Keratinocyte (primary cell): ENCODE results near the gene LTB4R2. TPM values are rescaled to one million over a fixed set of nuclear protein-coding genes. Genes with fewer than 3 reads are reported as not detected.

ENCODE experiments used
- DNase-seq: peaks from one replicate; pipeline ENCODE4 v3.0.0-alpha.2; 2011; ENCODE audit warnings: low read depth, missing footprints, low spot score
- FAIRE-seq: peaks from 2 replicates; lab custom pipeline; 2011; peaks lifted over from hg19 to GRCh38; lab: Jason Lieb, UNC
- H2AFZ ChIP-seq: 2 replicates; pipeline ENCODE4 v1.6.0; 2012; ENCODE audit warnings: low read length, control low read depth, inconsistent platforms; ENCODE audit not compliant: control insufficient read depth
- H3K27ac ChIP-seq: 2 replicates; pipeline ENCODE4 v1.5.1; 2011; ENCODE audit warnings: low read length; ENCODE audit not compliant: control insufficient read depth, insufficient read depth
- H3K27me3 ChIP-seq: 3 replicates; pipeline ENCODE4 v1.6.0; 2011; ENCODE audit warnings: low read length; ENCODE audit not compliant: control insufficient read depth, insufficient read depth; ENCODE audit errors: extremely low read depth
- H3K36me3 ChIP-seq, 2 experiments: 2 replicates in 1 of 2; 3 replicates in 1 of 2; pipeline ENCODE4 v1.5.1; 2011; ENCODE audit warnings: low read length in 2 of 2, mild to moderate bottlenecking in 1 of 2; ENCODE audit not compliant: control insufficient read depth in 2 of 2, insufficient read depth in 2 of 2; ENCODE audit errors: extremely low read depth in 1 of 2
- H3K4me1 ChIP-seq: 3 replicates; pipeline ENCODE4 v1.5.1; 2011; ENCODE audit warnings: low read length; ENCODE audit not compliant: control insufficient read depth, insufficient read depth; ENCODE audit errors: extremely low read depth
- H3K4me2 ChIP-seq: 3 replicates; pipeline ENCODE4 v1.6.0; 2011; ENCODE audit warnings: low read depth, low read length; ENCODE audit not compliant: control insufficient read depth, insufficient read depth; ENCODE audit errors: extremely low read depth
- H3K4me3 ChIP-seq, 3 experiments: fragments of 200-600 bp in 1 of 3; sonication (generic) in 1 of 3; 2 replicates in 2 of 3; 3 replicates in 1 of 3; pipeline ENCODE4 v1.5.1; 2011 to 2016; ENCODE audit warnings: low read length in 3 of 3, mild to moderate bottlenecking in 3 of 3, control low read depth in 2 of 3, inconsistent platforms in 1 of 3, low read depth in 1 of 3, mixed read lengths in 1 of 3, mixed run types in 1 of 3, moderate library complexity in 1 of 3; ENCODE audit not compliant: control insufficient read depth in 2 of 3, insufficient read depth in 2 of 3; ENCODE audit errors: extremely low read depth in 1 of 3
- H3K79me2 ChIP-seq: 2 replicates; pipeline ENCODE4 v1.6.0; 2012; ENCODE audit warnings: low read length; ENCODE audit not compliant: control insufficient read depth, insufficient read depth
- H3K9ac ChIP-seq: 3 replicates; pipeline ENCODE4 v1.6.0; 2011; ENCODE audit warnings: low read length; ENCODE audit not compliant: control insufficient read depth, insufficient read depth; ENCODE audit errors: extremely low read depth
- H3K9me1 ChIP-seq: 3 replicates; pipeline ENCODE4 v1.6.0; 2011; ENCODE audit warnings: low read length; ENCODE audit not compliant: control insufficient read depth, insufficient read depth; ENCODE audit errors: extremely low read depth
- H3K9me3 ChIP-seq: 2 replicates; pipeline ENCODE4 v1.5.1; 2012; ENCODE audit warnings: low read depth, low read length; ENCODE audit not compliant: control insufficient read depth
- H4K20me1 ChIP-seq: 3 replicates; pipeline ENCODE4 v1.6.0; 2011; ENCODE audit warnings: low read length; ENCODE audit not compliant: control insufficient read depth, insufficient read depth; ENCODE audit errors: extremely low read depth
- CTCF ChIP-seq, 3 experiments: IDR thresholded peaks in 1 of 3; conservative IDR thresholded peaks in 1 of 3; optimal IDR thresholded peaks in 1 of 3; 2 replicates in 2 of 3; 3 replicates in 1 of 3; pipeline versions ENCODE3 to v1.5.1; 2011; ENCODE audit warnings: low read length in 3 of 3, mild to moderate bottlenecking in 3 of 3, moderate library complexity in 2 of 3, control low read depth in 1 of 3, inconsistent platforms in 1 of 3; ENCODE audit not compliant: insufficient read depth in 2 of 3; ENCODE audit errors: extremely low read depth in 1 of 3
- EZH2 ChIP-seq: IDR thresholded peaks from one replicate; pipeline ENCODE4 v1.6.1; 2012; ENCODE audit warnings: inconsistent platforms, mild to moderate bottlenecking, low read length, moderate library complexity
- dilution Hi-C: fragments of 300-500 bp; cut with MboI; formaldehyde crosslinking; loops from one replicate; pipeline ENCODE4 v1.7.0; 2020; ENCODE audit warnings: low sequenced_read_pairs; ENCODE audit not compliant: extremely low pct_ligation_motif_present
- polyA plus RNA-seq, 5 experiments: library from polyadenylated mRNA; depleted of rRNA in 3 of 5; stranded (reverse) in 3 of 5; stranded (forward) in 1 of 5; unstranded in 1 of 5; fragments of >200 nt; gene quantifications; 1 replicate in 1 of 5; 2 replicates in 3 of 5; 3 replicates in 1 of 5; pipeline versions ENCODE4 v1.2.1 to v1.2.3, GENCODE V29; 2011 to 2012; ENCODE audit warnings: missing spikeins in 2 of 5, low read depth in 1 of 5, low replicate concordance in 1 of 5

The LTB4R2 gene
- polyA plus RNA-seq, 1 donor (not counting 4 experiments of a cell fraction or from before 2014, with no cell fraction given): 7.9 TPM

GRCh38 chr14:24307156-24307574 lies 2.8 kb upstream of the LTB4R2 start:
- no peak overlapping the region for H3K27ac ChIP-seq
- TF ChIP-seq EZH2: no peak
- no peak for TF ChIP-seq CTCF (optimal IDR thresholded peaks at IDR 0.05 in 1 of 3, IDR thresholded peaks at IDR 0.05 in 1 of 3, conservative IDR thresholded peaks at IDR 0.05 in 1 of 3; ENCODE audit: extremely low read depth in 1 of 3, insufficient read depth in 2 of 3, low read length in 3 of 3)
- H3K36me3 ChIP-seq: peaks cover 45 to 58% of the 10 kb centered on the region in 2 experiments
- no peaks in the 10 kb centered on the region for H3K9me1 ChIP-seq
- H2AFZ ChIP-seq: no peak overlapping the region
- dilution Hi-C loops: no loop called here
- no peak overlapping the region for H3K4me2 ChIP-seq
- H3K9me3 ChIP-seq: no peaks in the 10 kb centered on the region
- H4K20me1 ChIP-seq: no peaks in the 10 kb centered on the region
- no peak overlapping the region for H3K4me3 ChIP-seq
- peaks cover 4% of the 10 kb centered on the region for H3K79me2 ChIP-seq
- DNase-seq (no peak), FAIRE-seq (no peak)
- H3K4me1 ChIP-seq: peaks cover 39% of the 10 kb centered on the region
- no peaks in the 10 kb centered on the region for H3K27me3 ChIP-seq
- H3K9ac ChIP-seq: no peak overlapping the region

GRCh38 chr14:24307575-24308341 lies 2.2 kb upstream of the LTB4R2 start, which contains the start of gene CIDEB:
TSS of gene CIDEB (minus strand) at chr14:24307977. CDS start at chr14:24307858, 119 bp downstream.
- no peak within 1 kb of the TSS for H3K4me3 ChIP-seq
- no peak within 1 kb of the TSS for H2AFZ ChIP-seq
- dilution Hi-C loops: no loop called here
- H3K36me3 ChIP-seq: peaks cover 40 to 52% of the 10 kb centered on the region in 2 experiments
- no peak within 1 kb of the TSS for H3K9ac ChIP-seq
- no peaks in the 10 kb centered on the region for H3K9me3 ChIP-seq
- no peak for DNase-seq
- H3K4me1 ChIP-seq: peaks cover 42% of the 10 kb centered on the region
- H3K27me3 ChIP-seq: no peaks in the 10 kb centered on the region
- H4K20me1 ChIP-seq: no peaks in the 10 kb centered on the region
- no peak within 1 kb of the TSS for H3K27ac ChIP-seq
- H3K9me1 ChIP-seq: no peaks in the 10 kb centered on the region
- no peak within 1 kb of the TSS for H3K4me2 ChIP-seq
- H3K79me2 ChIP-seq: peaks cover 4% of the 10 kb centered on the region
- no peak for FAIRE-seq
- TF ChIP-seq CTCF (optimal IDR thresholded peaks at IDR 0.05 in 1 of 3, IDR thresholded peaks at IDR 0.05 in 1 of 3, conservative IDR thresholded peaks at IDR 0.05 in 1 of 3; ENCODE audit: extremely low read depth in 1 of 3, insufficient read depth in 2 of 3, low read length in 3 of 3) (peak in 2 of 3 experiments; percentile 93 to 98), EZH2 (no peak)
